Neural progenitor cell (in vitro differentiated cells): ENCODE data around the gene PNPLA6.

Experiments
- CTCF ChIP-seq: fragments of 200-600 bp; sonication (generic); IDR thresholded peaks from 2 replicates; pipeline ENCODE4 v1.5.1; 2017; ENCODE audit warnings: antibody characterized with exemption, mild to moderate bottlenecking
- EZH2 ChIP-seq: fragments of 200-600 bp; sonication (generic); IDR thresholded peaks from 2 replicates; pipeline ENCODE4 v1.6.1; 2017; ENCODE audit warnings: antibody characterized with exemption, mild to moderate bottlenecking, moderate library complexity

DNA sequence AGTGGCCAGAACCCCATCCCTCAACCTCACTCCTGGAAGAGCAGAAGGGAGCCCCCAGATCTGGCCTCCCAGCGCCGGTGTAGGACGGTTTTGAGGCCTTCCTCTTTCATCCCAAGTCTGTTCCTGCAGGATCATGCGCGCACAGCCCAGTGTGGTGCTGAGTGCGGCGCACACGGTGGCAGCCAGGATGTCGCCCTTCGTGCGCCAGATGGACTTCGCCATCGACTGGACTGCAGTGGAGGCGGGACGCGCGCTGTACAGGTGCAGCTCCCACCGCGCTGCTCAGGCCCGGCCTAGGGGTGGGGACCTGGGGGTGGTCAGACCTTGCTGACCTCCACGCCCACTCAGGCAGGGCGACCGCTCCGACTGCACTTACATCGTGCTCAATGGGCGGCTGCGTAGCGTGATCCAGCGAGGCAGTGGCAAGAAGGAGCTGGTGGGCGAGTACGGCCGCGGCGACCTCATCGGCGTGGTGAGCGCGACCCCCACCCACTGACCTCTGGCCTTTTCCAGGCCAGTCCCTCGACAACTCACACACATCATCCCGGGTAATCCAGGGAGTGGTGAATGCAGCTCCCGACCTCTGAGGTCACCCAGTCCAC lies 14.8 kb downstream of the PNPLA6 start:
- no peak for TF ChIP-seq CTCF
- no peak for TF ChIP-seq EZH2
